SKM-1 (cell line): ENCODE results near the gene IQSEC1.
"Not testable (repeated sequence)": the region's sequence is repeated elsewhere in the genome, so short reads cannot be mapped to it uniquely, and the experiment has no call there.

Experiments
- DNase-seq: peaks from one replicate; lab custom pipeline; 2025; ENCODE audit not compliant: unreplicated experiment; lab: John Stamatoyannopoulos, UW

IQSEC1 gene

DNA sequence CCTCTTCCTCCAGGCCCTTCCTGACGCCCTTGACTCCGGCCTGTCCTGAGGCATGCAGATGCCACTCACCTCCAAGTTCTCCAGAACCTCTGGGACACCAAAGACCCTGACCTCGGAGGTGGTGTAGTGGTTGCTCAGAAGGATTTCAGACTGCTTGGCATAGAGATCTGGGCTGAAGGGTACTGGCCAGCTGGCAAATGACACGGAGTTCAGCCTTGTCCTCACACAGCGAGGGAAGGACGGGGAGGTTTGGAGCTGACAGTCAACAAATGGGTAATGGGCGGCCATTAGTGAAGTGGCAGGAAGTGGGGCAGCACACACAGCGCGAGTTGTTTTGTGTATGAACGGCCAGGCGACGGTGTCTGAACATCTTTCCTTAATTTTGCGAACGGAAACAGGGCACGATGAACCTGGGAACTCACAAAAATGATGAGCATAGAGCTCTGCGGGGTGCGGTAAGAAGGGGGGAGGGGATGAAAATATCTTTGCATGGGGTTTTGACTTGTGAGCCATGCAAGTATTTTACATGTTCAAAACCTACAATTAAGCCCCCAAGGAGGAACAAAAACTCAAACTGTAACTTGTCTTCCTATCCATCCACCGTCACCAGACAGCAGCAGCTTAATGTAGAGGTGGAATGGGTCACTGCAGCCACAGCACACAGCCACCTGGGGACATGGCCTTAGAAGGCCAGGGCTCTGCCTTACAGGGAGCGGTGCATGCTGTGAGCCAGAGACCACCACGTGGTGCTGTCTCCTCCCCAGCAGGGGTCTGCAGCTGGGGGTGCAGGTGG is 188.2 kb downstream of the IQSEC1 start:
- no peak for DNase-seq

DNA sequence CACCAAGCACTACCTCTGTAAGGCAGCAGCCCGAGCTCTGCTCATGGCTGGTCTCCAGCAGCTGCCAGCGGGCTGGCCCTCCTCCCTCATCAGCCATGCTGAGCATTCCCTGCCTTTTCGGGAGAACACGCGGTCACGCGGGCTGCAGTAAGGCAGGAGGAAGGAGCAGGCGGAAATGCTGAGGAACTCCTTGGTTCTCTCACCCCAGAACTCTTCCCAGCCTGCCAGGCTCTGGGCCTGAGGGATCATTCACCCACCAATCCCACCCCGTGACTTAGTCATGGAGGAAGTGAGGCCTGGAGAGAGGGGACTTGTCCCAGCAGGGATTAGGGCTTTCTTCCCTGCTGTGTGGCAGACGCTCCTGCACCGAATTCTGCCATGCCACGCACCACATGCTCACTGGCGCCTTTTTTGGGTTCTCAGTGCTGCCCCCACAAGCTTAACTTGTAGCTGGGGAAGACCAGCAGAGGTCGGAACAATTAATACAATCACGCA is 189.0 kb downstream of the IQSEC1 start:
- no peak for DNase-seq

GRCh38 chr3:12882336-12883310 is 190.6 kb downstream of the IQSEC1 start:
- DNase-seq, result no peak

DNA sequence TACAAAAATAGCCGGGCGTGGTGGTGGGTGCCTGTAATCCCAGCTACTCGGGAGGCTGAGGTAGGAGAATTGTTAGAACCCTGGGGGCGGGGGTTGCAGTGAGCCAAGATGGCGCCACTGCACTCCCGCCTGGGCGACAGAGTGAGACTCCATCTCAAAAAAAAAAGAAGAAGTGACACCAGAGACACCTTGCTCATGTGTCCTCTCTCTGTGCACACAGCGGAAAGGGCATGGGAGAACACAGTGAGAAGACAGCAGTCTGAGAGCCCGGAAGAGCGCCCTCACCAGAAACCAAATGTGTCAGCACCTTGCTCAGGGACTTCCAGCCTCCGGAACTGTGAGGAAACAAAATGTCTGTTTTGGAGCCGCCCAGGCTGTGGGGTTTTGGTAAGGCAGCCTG is 191.4 kb downstream of the IQSEC1 start:
- DNase-seq, result not testable (repeated sequence)

- no peak for DNase-seq
These were observed 193.9 kb downstream of the IQSEC1 start for GRCh38 chr3:12879191-12879815.

DNA sequence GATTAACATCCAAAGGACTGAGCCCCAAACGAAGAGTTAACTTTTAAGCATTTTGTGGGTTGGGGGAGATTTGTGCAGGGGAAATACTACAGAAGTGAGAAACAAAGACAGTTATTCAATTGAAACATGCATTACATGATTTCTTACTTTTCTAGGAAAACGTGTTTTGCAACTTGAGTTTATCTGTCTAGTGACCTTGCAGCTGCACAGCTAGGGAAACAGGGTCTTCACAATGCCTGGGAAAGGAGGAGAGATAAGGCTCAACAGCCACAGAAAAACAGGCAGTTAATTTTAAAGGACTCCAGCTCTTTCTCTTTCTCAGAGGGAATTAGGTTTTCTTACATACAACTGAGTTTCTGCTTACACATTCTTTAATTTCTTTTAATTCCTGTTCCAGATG is 194.5 kb downstream of the IQSEC1 start:
- not testable (repeated sequence) for DNase-seq

- no peak for DNase-seq
These were observed 195.1 kb downstream of the IQSEC1 start for GRCh38 chr3:12878141-12878574.

GRCh38 chr3:12877040-12877439 is 196.2 kb downstream of the IQSEC1 start:
- DNase-seq, result no peak

GRCh38 chr3:12875857-12876836 is 197.1 kb downstream of the IQSEC1 start:
- DNase-seq, result no peak

- DNase-seq, result no peak
These were observed 201.7 kb downstream of the IQSEC1 start for GRCh38 chr3:12871404-12871983.

GRCh38 chr3:12870942-12871341 is 202.3 kb downstream of the IQSEC1 start:
- no peak for DNase-seq

DNA sequence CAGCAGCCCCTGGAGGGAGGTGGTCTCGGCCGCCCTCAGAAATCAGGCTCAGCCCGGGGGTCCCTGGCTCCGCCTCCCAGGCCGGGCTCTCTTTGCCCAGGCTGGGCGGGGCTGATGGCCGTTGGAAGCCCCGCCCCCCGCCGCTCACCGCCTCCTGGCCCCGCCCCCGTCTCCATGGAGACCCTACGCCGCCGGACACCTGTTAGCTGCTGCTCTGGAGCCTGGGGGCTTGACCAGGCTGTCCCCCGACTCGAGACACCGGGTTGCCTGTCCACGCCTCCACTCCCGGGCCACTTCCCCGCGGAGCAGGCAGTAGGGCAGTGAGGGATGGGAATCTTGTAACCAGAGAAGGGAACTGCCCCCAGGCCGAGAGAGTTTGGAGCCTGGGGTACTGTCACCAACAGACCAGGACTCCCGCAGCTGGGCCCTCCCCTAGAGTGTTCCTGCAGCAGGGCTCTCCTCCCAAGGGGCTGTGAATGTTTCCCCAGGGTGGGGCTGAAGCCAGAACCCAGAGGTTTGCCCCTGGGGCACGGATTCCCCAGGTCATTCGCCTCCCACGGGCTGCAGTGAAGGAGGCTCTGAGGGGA is 204.1 kb downstream of the IQSEC1 start:
- no peak for DNase-seq

- peak; percentile 66 for DNase-seq
These were observed 204.9 kb downstream of the IQSEC1 start for GRCh38 chr3:12868039-12869034.

GRCh38 chr3:12866836-12867235 is 206.4 kb downstream of the IQSEC1 start:
- DNase-seq, result no peak

- no peak for DNase-seq
These were observed 208.0 kb downstream of the IQSEC1 start for GRCh38 chr3:12865271-12865670.

GRCh38 chr3:12862387-12862786 is 210.8 kb downstream of the IQSEC1 start:
- DNase-seq, result no peak

DNA sequence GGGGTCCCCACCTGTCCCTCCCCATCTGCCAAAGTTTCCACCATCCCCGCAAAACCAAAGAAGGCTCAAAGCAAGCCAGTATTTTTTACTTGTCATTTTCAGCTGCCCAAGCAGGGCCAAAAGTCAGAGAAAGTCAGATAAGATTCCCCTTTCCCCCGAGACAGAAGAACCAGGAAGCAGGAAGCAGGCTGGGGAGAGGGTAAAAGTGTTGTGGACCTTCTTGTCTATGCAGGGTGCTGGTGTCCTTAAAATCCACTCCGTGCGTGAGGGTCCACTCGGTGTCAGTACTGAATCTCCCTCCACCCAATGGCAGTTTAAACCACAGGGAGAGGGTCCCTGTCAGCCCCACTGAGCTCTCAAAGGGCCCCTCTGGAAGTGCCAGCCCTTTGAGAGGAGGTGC is 211.6 kb downstream of the IQSEC1 start:
- no peak for DNase-seq

DNA sequence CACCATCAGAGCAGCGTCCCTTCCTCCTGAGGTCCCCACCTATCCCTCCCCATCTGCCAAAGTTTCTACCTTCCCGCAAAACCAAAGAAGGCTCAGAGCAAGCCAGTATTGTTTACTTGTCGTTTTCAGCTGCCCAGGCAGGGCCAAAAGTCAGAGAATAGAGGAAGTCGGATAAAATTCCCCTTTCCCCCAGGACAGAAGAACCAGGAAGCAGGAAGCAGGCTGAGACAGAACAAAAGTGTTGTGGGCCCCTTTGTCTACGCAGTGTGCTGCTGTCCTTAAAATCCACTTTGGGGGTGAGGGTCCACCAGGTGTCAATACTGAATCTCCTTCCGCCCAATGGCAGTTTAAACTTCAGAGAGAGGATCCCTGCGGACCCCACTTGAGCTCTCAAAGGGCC is 213.4 kb downstream of the IQSEC1 start:
- DNase-seq, result no peak
